B cell (primary cell): ENCODE measurements around the gene METTL27. TPM values are rescaled to one million over a fixed set of nuclear protein-coding genes. Genes with fewer than 3 reads are reported as not detected.

Experiments used
- ATAC-seq: fragments of 200-7000 bp; cut with Tn5 transposase; one replicate; pipeline ENCODE4 v1.10.0; 2021; ENCODE audit warnings: low read depth, mild to moderate bottlenecking, moderate number of reproducible peaks, moderate library complexity
- CTCF ChIA-PET: fragments of 350-600 bp; sonication (Branson Sonifier 250); formaldehyde crosslinking; loops from one replicate; lab custom pipeline; 2021; ENCODE audit warnings: antibody characterized with exemption, inconsistent platforms; lab: Charles Lee
- POLR2A ChIA-PET: fragments of 350-600 bp; sonication (Branson Sonifier 250); formaldehyde crosslinking; loops from one replicate; lab custom pipeline; 2021; ENCODE audit warnings: antibody characterized with exemption; lab: Charles Lee
- DNase-seq: peaks from one replicate; pipeline ENCODE4 v3.0.0; 2013
- H2AFZ ChIP-seq: 2 replicates; pipeline ENCODE4 v1.6.1; 2012; ENCODE audit warnings: mild to moderate bottlenecking, low read depth, low read length; ENCODE audit not compliant: insufficient read depth, poor library complexity, severe bottlenecking
- H3K27ac ChIP-seq, 2 donors: 1 replicate in 1 of 2; 2 replicates in 1 of 2; pipeline ENCODE4 v1.5.1; 2012 to 2013; ENCODE audit warnings: low read length in 2 of 2, mild to moderate bottlenecking in 2 of 2, moderate library complexity in 1 of 2
- H3K27me3 ChIP-seq, 4 experiments: fragments of 200-600 bp in 1 of 4; sonication (generic) in 1 of 4; replicated peaks in 1 of 4; 1 replicate in 2 of 4; 2 replicates in 2 of 4; pipeline versions ENCODE4 v1.6.1 to v1.7.0; 2013 to 2016; ENCODE audit warnings: low read length in 3 of 4, mild to moderate bottlenecking in 2 of 4, mixed read lengths in 1 of 4, moderate library complexity in 1 of 4; ENCODE audit not compliant: insufficient read depth in 4 of 4, control insufficient read depth in 3 of 4; ENCODE audit errors: control extremely low read depth in 1 of 4
- H3K36me3 ChIP-seq, 2 experiments: replicated peaks in 1 of 2; 1 replicate in 1 of 2; 2 replicates in 1 of 2; pipeline versions ENCODE4 v1.6.1 to v1.7.1; 2013; ENCODE audit warnings: low read length in 1 of 2; ENCODE audit not compliant: insufficient read depth in 2 of 2, control insufficient read depth in 1 of 2; ENCODE audit errors: control extremely low read depth in 1 of 2, extremely low read depth in 1 of 2
- H3K4me1 ChIP-seq, 2 donors: fragments of 200-600 bp in 1 of 2; sonication (generic) in 1 of 2; 1 replicate in 1 of 2; 2 replicates in 1 of 2; pipeline versions ENCODE4 v1.5.1 to v1.6.1; 2013 to 2017; ENCODE audit warnings: low read length in 2 of 2; ENCODE audit not compliant: control insufficient read depth in 2 of 2, insufficient read depth in 2 of 2
- H3K4me2 ChIP-seq: replicated peaks from 2 replicates; pipeline ENCODE3; 2012; ENCODE audit warnings: mild to moderate bottlenecking, low read depth, low read length; ENCODE audit not compliant: poor library complexity, severe bottlenecking
- H3K4me3 ChIP-seq, 5 experiments: fragments of 200-600 bp in 1 of 5; sonication (generic) in 1 of 5; 1 replicate in 3 of 5; 2 replicates in 2 of 5; pipeline versions ENCODE4 v1.5.1 to v1.7.0; 2011 to 2016; ENCODE audit warnings: low read length in 4 of 5, mild to moderate bottlenecking in 4 of 5, low read depth in 2 of 5, control low read depth in 1 of 5, moderate library complexity in 1 of 5; ENCODE audit not compliant: insufficient read depth in 1 of 5; ENCODE audit errors: control extremely low read depth in 1 of 5, extremely low read depth in 1 of 5
- H3K79me2 ChIP-seq: fragments of 200-600 bp; sonication (generic); one replicate; pipeline ENCODE4 v1.6.0; 2016; ENCODE audit warnings: low read length; ENCODE audit not compliant: control insufficient read depth, insufficient read depth
- H3K9ac ChIP-seq: fragments of 200-600 bp; sonication (generic); 2 replicates; pipeline ENCODE4 v1.6.1; 2017; ENCODE audit warnings: mild to moderate bottlenecking, low read length, moderate library complexity
- H3K9me3 ChIP-seq, 3 donors: one replicate each; pipeline versions ENCODE4 v1.6.1 to v1.7.1; 2013; ENCODE audit warnings: low read length in 2 of 3; ENCODE audit not compliant: control insufficient read depth in 2 of 3, insufficient read depth in 1 of 3; ENCODE audit errors: control extremely low read depth in 1 of 3
- H4K20me1 ChIP-seq: 2 replicates; pipeline ENCODE4 v1.6.0; 2012; ENCODE audit warnings: mild to moderate bottlenecking, low read length; ENCODE audit not compliant: insufficient read depth, control insufficient read depth, poor library complexity, severe bottlenecking
- H3K27ac Mint-ChIP-seq: one replicate; pipeline ENCODE4 v1.8.0; 2021; ENCODE audit warnings: mixed read lengths
- H3K27me3 Mint-ChIP-seq: one replicate; pipeline ENCODE4 v1.8.0; 2021; ENCODE audit warnings: mixed read lengths
- H3K4me1 Mint-ChIP-seq: one replicate; pipeline ENCODE4 v1.8.0; 2021; ENCODE audit warnings: mixed read lengths
- H3K4me3 Mint-ChIP-seq: one replicate; pipeline ENCODE4 v1.8.0; 2021; ENCODE audit warnings: mixed read lengths
- H3K9me3 Mint-ChIP-seq: one replicate; pipeline ENCODE4 v1.8.0; 2022; ENCODE audit warnings: mixed read lengths; ENCODE audit not compliant: insufficient read depth
- CTCF ChIP-seq: fragments of 200-600 bp; IDR thresholded peaks from one replicate; pipeline ENCODE4 v1.8.0; 2022; ENCODE audit warnings: antibody characterized with exemption, mild to moderate bottlenecking
- EZH2 ChIP-seq: IDR thresholded peaks from 2 replicates; pipeline ENCODE4 v1.6.1; 2012; ENCODE audit warnings: borderline replicate concordance, low read depth, mild to moderate bottlenecking, moderate library complexity, low read length; ENCODE audit not compliant: insufficient read depth, poor library complexity, severe bottlenecking
- WGBS: methylation state at CpG from one replicate; pipeline ENCODE4 v1.1.5; 2013; ENCODE audit warnings: missing lambda C conversion rate; ENCODE audit not compliant: insufficient coverage; 5-methylcytosine and 5-hydroxymethylcytosine counted together
- intact Hi-C: fragments of 100-400 bp; cut with micrococcal nuclease; formaldehyde crosslinking; loops from one replicate; pipeline ENCODE4 v1.10.0; 2022
- polyA plus RNA-seq: library from polyadenylated mRNA; depleted of rRNA; stranded (reverse); fragments of >200 nt; gene quantifications from 2 replicates; pipeline ENCODE4 v1.2.3, GENCODE V29; 2012
- total RNA-seq, 2 donors: library from RNA; stranded (reverse); fragments of 120-200 nt in 1 of 2; gene quantifications; 1 replicate in 1 of 2; 2 replicates in 1 of 2; pipeline versions ENCODE4 v1.2.3 to v1.2.4, GENCODE V29; 2013 to 2022

The METTL27 gene
- total and polyA plus RNA-seq, 2 donors (not counting 1 experiment from before 2014, with no cell fraction given) = 0.37 to 1.5 TPM

- no peaks in the 10 kb centered on the region for H4K20me1 ChIP-seq
- no peaks in the 10 kb centered on the region for H3K36me3 ChIP-seq
- intact Hi-C loops = no loop called here
- H3K27ac Mint-ChIP-seq = no peak overlapping the region
- H3K4me2 ChIP-seq = no peak overlapping the region
- peaks cover 0 to 5% (median 0%) of the 10 kb centered on the region in 4 experiments for H3K27me3 ChIP-seq
- no peaks in the 10 kb centered on the region for H3K4me1 Mint-ChIP-seq
- CTCF ChIA-PET = no interaction called here
- H3K4me3 Mint-ChIP-seq = no peak overlapping the region
- H3K4me1 ChIP-seq = no peaks in the 10 kb centered on the region
- no peaks in the 10 kb centered on the region for H3K9me3 Mint-ChIP-seq
- H3K9ac ChIP-seq = no peak overlapping the region
- H2AFZ ChIP-seq = no peak overlapping the region
- H3K79me2 ChIP-seq = no peaks in the 10 kb centered on the region
- H3K27ac ChIP-seq = no peak overlapping the region
- ATAC-seq = no peak
- TF ChIP-seq CTCF (no peak), EZH2 (no peak)
- 95% methylated on average over 5 of the region's 7 CpGs for WGBS
- H3K9me3 ChIP-seq = no peaks in the 10 kb centered on the region
- H3K27me3 Mint-ChIP-seq = peaks cover 17% of the 10 kb centered on the region
- H3K4me3 ChIP-seq = no peak overlapping the region
- DNase-seq = no peak
- POLR2A ChIA-PET = no interaction called here
Observed at GRCh38 chr7:73820013-73820412, 22.3 kb downstream of the METTL27 start.

GRCh38 chr7:73817121-73817520 is 25.2 kb downstream of the METTL27 start:
- no peak overlapping the region for H3K4me2 ChIP-seq
- H3K4me1 ChIP-seq = no peaks in the 10 kb centered on the region
- H3K36me3 ChIP-seq = no peaks in the 10 kb centered on the region
- TF ChIP-seq EZH2 (no peak), CTCF (no peak)
- ATAC-seq (no peak), DNase-seq (no peak)
- Mint-ChIP-seq H3K27ac (no peak overlapping the region), H3K4me3 (no peak overlapping the region), H3K9me3 (peaks cover 3% of the 10 kb centered on the region), H3K27me3 (peaks cover 22% of the 10 kb centered on the region), H3K4me1 (no peaks in the 10 kb centered on the region)
- no peaks in the 10 kb centered on the region for H3K79me2 ChIP-seq
- H3K4me3 ChIP-seq = no peak overlapping the region
- no peak overlapping the region for H3K9ac ChIP-seq
- H3K27me3 ChIP-seq = peaks cover 0 to 6% (median 0%) of the 10 kb centered on the region in 4 experiments
- intact Hi-C loops = no loop called here
- peaks cover 2 to 17% (median 9%) of the 10 kb centered on the region in 3 donors for H3K9me3 ChIP-seq
- ChIA-PET CTCF (no interaction called here), POLR2A (no interaction called here)
- no peak overlapping the region for H3K27ac ChIP-seq
- no peaks in the 10 kb centered on the region for H4K20me1 ChIP-seq
- no peak overlapping the region for H2AFZ ChIP-seq
- 94% methylated on average over 5 of the region's 6 CpGs for WGBS
